B cell (primary cell): Measurements from ENCODE around the gene ANKRD24. TPM values are rescaled to one million over a fixed set of nuclear protein-coding genes. Genes with fewer than 3 reads are reported as not detected.

Experiments
- ATAC-seq: fragments of 200-7000 bp; cut with Tn5 transposase; one replicate; pipeline ENCODE4 v1.10.0; 2021; ENCODE audit warnings: low read depth, mild to moderate bottlenecking, moderate number of reproducible peaks, moderate library complexity
- CTCF ChIA-PET: fragments of 350-600 bp; sonication (Branson Sonifier 250); formaldehyde crosslinking; loops from one replicate; lab custom pipeline; 2021; ENCODE audit warnings: antibody characterized with exemption, inconsistent platforms; lab: Charles Lee
- POLR2A ChIA-PET: fragments of 350-600 bp; sonication (Branson Sonifier 250); formaldehyde crosslinking; loops from one replicate; lab custom pipeline; 2021; ENCODE audit warnings: antibody characterized with exemption; lab: Charles Lee
- DNase-seq: peaks from one replicate; pipeline ENCODE4 v3.0.0; 2013
- H2AFZ ChIP-seq: 2 replicates; pipeline ENCODE4 v1.6.1; 2012; ENCODE audit warnings: mild to moderate bottlenecking, low read depth, low read length; ENCODE audit not compliant: insufficient read depth, poor library complexity, severe bottlenecking
- H3K27ac ChIP-seq, 2 donors: 1 replicate in 1 of 2; 2 replicates in 1 of 2; pipeline ENCODE4 v1.5.1; 2012 to 2013; ENCODE audit warnings: low read length in 2 of 2, mild to moderate bottlenecking in 2 of 2, moderate library complexity in 1 of 2
- H3K27me3 ChIP-seq, 4 experiments: fragments of 200-600 bp in 1 of 4; sonication (generic) in 1 of 4; replicated peaks in 1 of 4; 1 replicate in 2 of 4; 2 replicates in 2 of 4; pipeline versions ENCODE4 v1.6.1 to v1.7.0; 2013 to 2016; ENCODE audit warnings: low read length in 3 of 4, mild to moderate bottlenecking in 2 of 4, mixed read lengths in 1 of 4, moderate library complexity in 1 of 4; ENCODE audit not compliant: insufficient read depth in 4 of 4, control insufficient read depth in 3 of 4; ENCODE audit errors: control extremely low read depth in 1 of 4
- H3K36me3 ChIP-seq, 2 experiments: replicated peaks in 1 of 2; 1 replicate in 1 of 2; 2 replicates in 1 of 2; pipeline versions ENCODE4 v1.6.1 to v1.7.1; 2013; ENCODE audit warnings: low read length in 1 of 2; ENCODE audit not compliant: insufficient read depth in 2 of 2, control insufficient read depth in 1 of 2; ENCODE audit errors: control extremely low read depth in 1 of 2, extremely low read depth in 1 of 2
- H3K4me1 ChIP-seq, 2 donors: fragments of 200-600 bp in 1 of 2; sonication (generic) in 1 of 2; 1 replicate in 1 of 2; 2 replicates in 1 of 2; pipeline versions ENCODE4 v1.5.1 to v1.6.1; 2013 to 2017; ENCODE audit warnings: low read length in 2 of 2; ENCODE audit not compliant: control insufficient read depth in 2 of 2, insufficient read depth in 2 of 2
- H3K4me2 ChIP-seq: replicated peaks from 2 replicates; pipeline ENCODE3; 2012; ENCODE audit warnings: mild to moderate bottlenecking, low read depth, low read length; ENCODE audit not compliant: poor library complexity, severe bottlenecking
- H3K4me3 ChIP-seq, 5 experiments: fragments of 200-600 bp in 1 of 5; sonication (generic) in 1 of 5; 1 replicate in 3 of 5; 2 replicates in 2 of 5; pipeline versions ENCODE4 v1.5.1 to v1.7.0; 2011 to 2016; ENCODE audit warnings: low read length in 4 of 5, mild to moderate bottlenecking in 4 of 5, low read depth in 2 of 5, control low read depth in 1 of 5, moderate library complexity in 1 of 5; ENCODE audit not compliant: insufficient read depth in 1 of 5; ENCODE audit errors: control extremely low read depth in 1 of 5, extremely low read depth in 1 of 5
- H3K79me2 ChIP-seq: fragments of 200-600 bp; sonication (generic); one replicate; pipeline ENCODE4 v1.6.0; 2016; ENCODE audit warnings: low read length; ENCODE audit not compliant: control insufficient read depth, insufficient read depth
- H3K9ac ChIP-seq: fragments of 200-600 bp; sonication (generic); 2 replicates; pipeline ENCODE4 v1.6.1; 2017; ENCODE audit warnings: mild to moderate bottlenecking, low read length, moderate library complexity
- H3K9me3 ChIP-seq, 3 donors: one replicate each; pipeline versions ENCODE4 v1.6.1 to v1.7.1; 2013; ENCODE audit warnings: low read length in 2 of 3; ENCODE audit not compliant: control insufficient read depth in 2 of 3, insufficient read depth in 1 of 3; ENCODE audit errors: control extremely low read depth in 1 of 3
- H4K20me1 ChIP-seq: 2 replicates; pipeline ENCODE4 v1.6.0; 2012; ENCODE audit warnings: mild to moderate bottlenecking, low read length; ENCODE audit not compliant: insufficient read depth, control insufficient read depth, poor library complexity, severe bottlenecking
- H3K27ac Mint-ChIP-seq: one replicate; pipeline ENCODE4 v1.8.0; 2021; ENCODE audit warnings: mixed read lengths
- H3K27me3 Mint-ChIP-seq: one replicate; pipeline ENCODE4 v1.8.0; 2021; ENCODE audit warnings: mixed read lengths
- H3K4me1 Mint-ChIP-seq: one replicate; pipeline ENCODE4 v1.8.0; 2021; ENCODE audit warnings: mixed read lengths
- H3K4me3 Mint-ChIP-seq: one replicate; pipeline ENCODE4 v1.8.0; 2021; ENCODE audit warnings: mixed read lengths
- H3K9me3 Mint-ChIP-seq: one replicate; pipeline ENCODE4 v1.8.0; 2022; ENCODE audit warnings: mixed read lengths; ENCODE audit not compliant: insufficient read depth
- EZH2 ChIP-seq: IDR thresholded peaks from 2 replicates; pipeline ENCODE4 v1.6.1; 2012; ENCODE audit warnings: borderline replicate concordance, low read depth, mild to moderate bottlenecking, moderate library complexity, low read length; ENCODE audit not compliant: insufficient read depth, poor library complexity, severe bottlenecking
- WGBS: methylation state at CpG from one replicate; pipeline ENCODE4 v1.1.5; 2013; ENCODE audit warnings: missing lambda C conversion rate; ENCODE audit not compliant: insufficient coverage; 5-methylcytosine and 5-hydroxymethylcytosine counted together
- intact Hi-C: fragments of 100-400 bp; cut with micrococcal nuclease; formaldehyde crosslinking; loops from one replicate; pipeline ENCODE4 v1.10.0; 2022
- polyA plus RNA-seq: library from polyadenylated mRNA; depleted of rRNA; stranded (reverse); fragments of >200 nt; gene quantifications from 2 replicates; pipeline ENCODE4 v1.2.3, GENCODE V29; 2012
- total RNA-seq, 2 donors: library from RNA; stranded (reverse); fragments of 120-200 nt in 1 of 2; gene quantifications; 1 replicate in 1 of 2; 2 replicates in 1 of 2; pipeline versions ENCODE4 v1.2.3 to v1.2.4, GENCODE V29; 2013 to 2022
- TF ChIP-seq, protein P1 (sequence below): fragments of 200-600 bp; IDR thresholded peaks from one replicate; pipeline ENCODE4 v1.8.0; 2022; ENCODE audit warnings: antibody characterized with exemption, mild to moderate bottlenecking

Gene ANKRD24
- total and polyA plus RNA-seq, 2 donors (not counting 1 experiment from before 2014, with no cell fraction given) = 0.37 to 1.5 TPM

GRCh38 chr19:4174895-4175668 lies 7.4 kb upstream of the ANKRD24 start:
- 96% methylated on average over 41 of the region's 41 CpGs for WGBS
- Histone ChIP-seq H3K27ac (no peak overlapping the region), H3K4me2 (no peak overlapping the region), H2AFZ (no peak overlapping the region), H3K4me1 (peaks cover 0 to under 1% of the 10 kb centered on the region in 2 donors), H4K20me1 (peaks cover 6% of the 10 kb centered on the region), H3K9me3 (peaks cover 0 to 9% (median 0%) of the 10 kb centered on the region in 3 donors), H3K36me3 (peaks cover 1 to 22% of the 10 kb centered on the region in 2 experiments), H3K79me2 (peaks cover 5% of the 10 kb centered on the region), H3K9ac (no peak overlapping the region), H3K4me3 (no peak overlapping the region), H3K27me3 (peaks cover 0 to 19% (median 7%) of the 10 kb centered on the region in 4 experiments)
- intact Hi-C loops = no loop called here
- no peak overlapping the region for H3K4me3 Mint-ChIP-seq
- ChIA-PET CTCF (no interaction called here), POLR2A (no interaction called here)
- H3K27ac Mint-ChIP-seq = no peak overlapping the region
- no peak for ATAC-seq
- peaks cover 10% of the 10 kb centered on the region for H3K27me3 Mint-ChIP-seq
- H3K9me3 Mint-ChIP-seq = no peaks in the 10 kb centered on the region
- H3K4me1 Mint-ChIP-seq = peaks cover 7% of the 10 kb centered on the region
- TF ChIP-seq, protein P1, sequence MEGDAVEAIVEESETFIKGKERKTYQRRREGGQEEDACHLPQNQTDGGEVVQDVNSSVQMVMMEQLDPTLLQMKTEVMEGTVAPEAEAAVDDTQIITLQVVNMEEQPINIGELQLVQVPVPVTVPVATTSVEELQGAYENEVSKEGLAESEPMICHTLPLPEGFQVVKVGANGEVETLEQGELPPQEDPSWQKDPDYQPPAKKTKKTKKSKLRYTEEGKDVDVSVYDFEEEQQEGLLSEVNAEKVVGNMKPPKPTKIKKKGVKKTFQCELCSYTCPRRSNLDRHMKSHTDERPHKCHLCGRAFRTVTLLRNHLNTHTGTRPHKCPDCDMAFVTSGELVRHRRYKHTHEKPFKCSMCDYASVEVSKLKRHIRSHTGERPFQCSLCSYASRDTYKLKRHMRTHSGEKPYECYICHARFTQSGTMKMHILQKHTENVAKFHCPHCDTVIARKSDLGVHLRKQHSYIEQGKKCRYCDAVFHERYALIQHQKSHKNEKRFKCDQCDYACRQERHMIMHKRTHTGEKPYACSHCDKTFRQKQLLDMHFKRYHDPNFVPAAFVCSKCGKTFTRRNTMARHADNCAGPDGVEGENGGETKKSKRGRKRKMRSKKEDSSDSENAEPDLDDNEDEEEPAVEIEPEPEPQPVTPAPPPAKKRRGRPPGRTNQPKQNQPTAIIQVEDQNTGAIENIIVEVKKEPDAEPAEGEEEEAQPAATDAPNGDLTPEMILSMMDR = no peak
- TF ChIP-seq EZH2 = no peak
- DNase-seq = no peak

GRCh38 chr19:4175669-4175931 lies 6.9 kb upstream of the ANKRD24 start:
- Histone ChIP-seq H3K4me1 (peaks cover 4 to 5% of the 10 kb centered on the region in 2 donors), H4K20me1 (peaks cover 6% of the 10 kb centered on the region), H3K27ac (no peak overlapping the region), H2AFZ (no peak overlapping the region), H3K27me3 (peaks cover 0 to 19% (median 7%) of the 10 kb centered on the region in 4 experiments), H3K9ac (no peak overlapping the region), H3K79me2 (peaks cover 5% of the 10 kb centered on the region), H3K36me3 (peaks cover 1 to 22% of the 10 kb centered on the region in 2 experiments), H3K4me3 (no peak overlapping the region), H3K9me3 (peaks cover 0 to 9% (median 0%) of the 10 kb centered on the region in 3 donors), H3K4me2 (no peak overlapping the region)
- Mint-ChIP-seq H3K27ac (no peak overlapping the region), H3K4me1 (peaks cover 11% of the 10 kb centered on the region), H3K4me3 (no peak overlapping the region), H3K9me3 (no peaks in the 10 kb centered on the region), H3K27me3 (peaks cover 10% of the 10 kb centered on the region)
- POLR2A ChIA-PET = no interaction called here
- no peak for TF ChIP-seq EZH2
- TF ChIP-seq, protein P1 = no peak
- DNase-seq = no peak
- intact Hi-C loops = no loop called here
- CTCF ChIA-PET = no interaction called here
- no peak for ATAC-seq
- 99% methylated on average over 12 of the region's 12 CpGs for WGBS
